GM19238 (cell line): ENCODE measurements around the gene ANK3.

Experiments used
- DNase-seq: peaks from one replicate; pipeline ENCODE4 v3.0.0; 2011; ENCODE audit warnings: low spot score; ENCODE audit not compliant: insufficient read length

ANK3 gene

DNA sequence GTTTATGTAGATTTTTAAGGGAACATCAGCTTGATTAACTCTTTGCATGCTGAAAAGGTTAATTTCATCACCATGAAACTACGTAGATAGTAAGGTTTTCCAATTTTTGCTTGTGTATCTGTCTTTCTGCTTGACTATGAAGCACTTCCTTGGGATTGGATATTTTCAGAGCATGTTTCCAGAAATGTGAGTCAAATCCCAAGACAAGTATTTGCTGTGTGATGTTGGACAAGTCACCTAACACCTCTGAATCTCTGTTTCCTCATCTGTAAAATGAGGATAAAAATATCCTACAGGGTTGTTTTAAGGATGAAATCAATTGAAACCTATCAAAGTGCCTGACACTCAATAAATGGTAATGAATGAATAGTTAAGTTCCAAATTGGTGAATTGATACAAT, 42.4 kb downstream of the ANK3 start:
- no peak for DNase-seq

GRCh38 chr10:60346661-60347060, 43.0 kb downstream of the ANK3 start:
- DNase-seq, result no peak

- no peak for DNase-seq
Observed at GRCh38 chr10:60343254-60343653, 46.4 kb downstream of the ANK3 start.

- no peak for DNase-seq
Observed at GRCh38 chr10:60341969-60342368, 47.7 kb downstream of the ANK3 start.

GRCh38 chr10:60340973-60341372, 48.7 kb downstream of the ANK3 start:
- DNase-seq, result no peak

DNA sequence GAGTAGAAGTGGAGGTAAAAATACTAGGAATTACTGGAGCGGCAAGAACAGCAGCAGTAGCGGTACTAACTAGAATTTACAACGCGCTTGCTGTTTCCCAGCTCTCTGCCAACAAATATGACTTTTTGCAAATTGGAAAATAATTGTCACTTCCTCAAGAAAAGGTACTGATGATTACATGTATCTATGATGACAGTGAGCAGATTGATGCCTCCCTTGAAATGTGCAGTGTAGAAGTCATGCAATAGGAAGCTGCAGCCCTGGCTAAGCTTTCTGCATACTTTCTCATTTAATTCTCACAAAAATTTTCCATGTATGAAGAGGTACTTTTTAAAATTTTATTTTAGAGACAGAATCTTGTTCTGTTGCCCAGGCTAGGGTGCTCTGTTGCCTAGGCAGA, 49.9 kb downstream of the ANK3 start:
- no peak for DNase-seq

GRCh38 chr10:60338786-60339185, 50.9 kb downstream of the ANK3 start:
- no peak for DNase-seq

GRCh38 chr10:60338002-60338564, 51.6 kb downstream of the ANK3 start:
- no peak for DNase-seq

DNA sequence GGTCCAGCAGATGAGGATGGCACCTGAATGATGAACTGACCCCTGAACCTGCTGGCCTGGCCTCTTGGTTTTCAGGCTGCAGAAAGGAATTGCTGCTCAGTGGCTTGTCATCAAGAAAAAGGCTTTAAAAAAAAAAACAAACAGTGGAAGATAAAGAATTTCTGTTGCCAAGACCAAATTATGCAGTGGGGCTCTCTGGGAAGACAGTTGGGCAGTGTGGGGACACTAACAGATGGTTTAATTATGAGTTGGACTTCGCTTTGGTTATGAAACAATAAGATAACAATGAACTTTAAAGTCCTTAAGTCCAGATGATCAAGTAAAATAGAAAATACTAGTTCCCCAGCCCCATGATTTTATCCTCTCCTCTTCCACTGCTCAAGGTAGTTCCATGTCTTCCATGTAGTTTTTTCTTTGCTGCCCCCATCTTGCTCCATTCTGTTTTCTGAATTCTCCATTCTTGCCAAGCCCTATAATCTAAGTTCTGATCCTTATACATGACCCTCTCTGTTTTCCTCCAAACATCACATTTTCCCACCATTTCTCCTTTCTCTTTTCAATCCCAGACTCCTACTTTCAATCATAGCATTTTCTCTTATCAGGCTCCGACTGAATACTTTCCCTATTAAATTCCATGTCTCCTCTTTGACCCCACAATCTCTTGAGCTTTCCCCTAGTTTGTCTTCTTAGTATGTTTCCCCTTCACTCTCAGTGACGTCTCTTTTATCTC, 52.6 kb downstream of the ANK3 start:
- DNase-seq, result no peak

DNA sequence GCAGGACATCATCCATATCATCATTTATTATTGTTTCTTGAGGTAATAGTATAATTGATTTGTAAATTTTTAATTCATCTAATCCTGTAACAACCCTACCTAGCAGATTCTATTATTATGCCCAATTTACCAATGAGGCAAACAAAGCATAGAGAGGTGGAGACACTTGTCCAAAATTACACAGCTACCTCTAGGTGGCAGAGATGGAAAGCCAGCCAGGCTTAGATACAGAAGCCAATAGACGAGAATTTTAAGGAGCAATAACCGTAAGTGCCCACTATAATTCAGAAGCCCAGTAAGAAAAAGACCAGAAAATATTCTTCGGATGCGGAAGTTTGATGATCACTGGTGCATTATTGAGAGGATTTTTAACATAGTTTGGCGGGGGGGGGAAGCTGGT, 54.0 kb downstream of the ANK3 start:
- DNase-seq, result no peak

DNA sequence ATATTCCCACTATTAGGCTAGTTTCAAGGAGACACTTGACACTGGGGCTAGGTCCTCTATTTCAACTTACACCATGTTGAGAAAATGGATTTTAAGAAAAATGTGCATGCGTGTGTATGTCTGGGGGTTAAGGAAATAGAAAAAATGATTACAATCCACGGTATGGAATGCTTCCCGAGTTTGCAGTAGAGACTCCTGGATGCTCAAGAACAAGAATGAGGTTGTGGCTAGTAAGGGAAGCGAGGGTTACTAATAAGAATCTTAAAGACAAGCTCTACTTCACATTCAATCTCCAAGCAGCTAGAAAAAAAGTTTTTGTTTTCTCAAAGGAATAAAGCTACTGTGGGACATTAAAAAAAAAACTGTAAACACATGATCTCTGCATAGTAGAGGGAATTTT, 54.7 kb downstream of the ANK3 start:
- no peak for DNase-seq

- no peak for DNase-seq
Observed at GRCh38 chr10:60332371-60332770, 57.3 kb downstream of the ANK3 start.

DNA sequence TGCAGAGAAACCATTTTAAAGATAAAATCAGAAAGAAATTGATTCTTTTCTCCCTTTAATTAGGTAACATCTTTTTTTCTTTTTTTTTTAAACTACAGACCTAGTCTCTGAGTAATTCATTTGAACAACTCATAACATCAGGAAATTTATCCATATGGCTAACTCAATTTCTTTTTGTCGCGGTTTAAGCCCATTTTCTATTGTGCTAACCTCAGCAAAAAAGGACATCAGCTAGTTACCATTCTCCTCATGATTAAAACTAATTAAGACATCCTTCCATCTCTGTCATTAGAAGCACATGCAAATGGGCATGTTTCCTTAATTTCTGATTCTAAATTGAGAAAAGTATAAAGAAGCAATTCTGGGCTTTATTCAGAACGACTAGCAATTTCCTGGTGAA, 57.8 kb downstream of the ANK3 start:
- no peak for DNase-seq

- DNase-seq, result no peak
Observed at GRCh38 chr10:60323162-60323561, 66.5 kb downstream of the ANK3 start.

GRCh38 chr10:60320666-60321065, 69.0 kb downstream of the ANK3 start:
- no peak for DNase-seq

DNA sequence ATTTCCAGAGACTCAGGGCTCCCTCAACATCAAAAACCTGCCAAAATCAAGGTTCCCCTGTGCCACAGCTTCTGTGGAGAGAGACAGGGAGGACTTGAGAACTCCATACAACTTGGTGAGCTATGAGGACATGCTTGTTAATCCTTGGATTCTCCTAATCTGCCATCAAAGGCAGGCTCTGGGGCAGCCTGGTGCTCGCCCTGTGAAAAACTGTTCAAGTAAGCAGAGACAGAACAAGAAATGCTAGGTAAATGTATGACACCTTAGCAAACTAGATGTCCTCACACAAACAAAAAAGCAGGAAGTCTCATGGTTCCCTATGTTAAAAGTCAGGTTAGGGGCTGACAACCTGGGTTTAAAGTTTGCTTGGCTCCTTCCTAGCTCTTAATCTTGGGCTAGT, 73.6 kb downstream of the ANK3 start:
- DNase-seq, result no peak

- no peak for DNase-seq
Observed at GRCh38 chr10:60315311-60315710, 74.4 kb downstream of the ANK3 start.

GRCh38 chr10:60314069-60314940, 75.4 kb downstream of the ANK3 start:
- DNase-seq, result no peak

DNA sequence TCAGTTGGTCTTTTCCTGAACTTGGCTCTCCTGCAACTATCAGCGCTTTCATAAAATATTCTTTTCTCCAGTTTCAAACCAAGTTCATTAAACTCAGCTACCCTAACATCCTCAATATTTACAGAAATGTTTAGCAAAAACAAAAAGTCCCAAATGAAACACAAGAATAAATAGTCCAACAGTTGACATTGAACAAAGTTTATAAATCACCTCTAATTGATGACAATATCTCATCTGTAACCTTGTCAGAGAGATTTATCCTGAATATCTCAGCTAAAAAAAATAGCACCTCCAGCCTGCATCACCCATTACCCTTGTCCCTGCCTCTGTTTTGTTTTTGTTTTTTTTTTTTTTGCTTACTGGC, 76.1 kb downstream of the ANK3 start:
- DNase-seq, result no peak

GRCh38 chr10:60312818-60313588, 76.7 kb downstream of the ANK3 start:
- no peak for DNase-seq

DNA sequence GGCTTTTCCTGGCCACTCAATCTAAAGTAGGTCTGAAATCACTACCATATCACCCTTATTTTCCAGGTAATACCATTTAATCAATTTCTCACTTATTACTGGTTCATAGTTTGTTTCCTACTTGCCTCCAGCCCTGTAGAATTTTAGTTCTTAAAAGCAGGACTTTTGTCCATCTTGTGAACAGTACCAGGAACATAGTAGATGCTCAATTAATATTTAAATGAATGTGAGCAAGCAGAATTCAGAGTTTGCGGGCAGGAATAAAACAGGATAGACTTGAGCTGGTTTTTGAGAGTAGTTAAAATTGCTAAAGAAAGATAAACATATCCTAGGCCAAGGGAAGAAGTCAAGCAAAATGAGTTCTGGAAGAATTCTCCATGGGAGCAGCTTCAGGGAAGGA, 77.9 kb downstream of the ANK3 start:
- DNase-seq, result no peak

DNA sequence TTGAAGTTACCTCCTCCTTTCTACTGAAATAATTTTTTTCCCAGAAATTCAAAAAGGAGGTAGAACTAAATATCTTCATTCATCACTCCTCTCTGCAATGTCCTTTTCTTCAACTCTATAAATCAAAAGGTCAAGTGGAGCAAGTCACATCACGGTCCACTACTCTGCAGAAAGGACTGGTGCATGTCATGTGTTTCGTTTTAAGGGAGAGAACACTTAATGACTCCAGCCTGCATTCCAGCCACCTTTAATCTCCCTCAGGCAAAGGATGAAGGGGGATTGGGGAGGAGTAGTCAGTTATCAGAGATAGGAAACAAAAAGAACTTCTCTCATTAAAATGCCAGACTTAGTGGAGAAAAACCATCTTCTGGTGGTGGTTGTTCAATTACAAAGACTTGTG, 78.9 kb downstream of the ANK3 start:
- no peak for DNase-seq
